ENCODE data around the gene NDUFV1.
"Not testable (repeated sequence)": the region's sequence is repeated elsewhere in the genome, so short reads cannot be mapped to it uniquely, and the experiment has no call there.

Gene NDUFV1

GRCh38 chr11:67606492-67607295 is at the start of gene NDUFV1:
Gene NDUFV1, plus strand, starts transcription at chr11:67606936. Its CDS starts 69 bp downstream, at chr11:67607005.
- DNase-seq: peak; percentile 83 to 95

- no peak for DNase-seq
Measured at GRCh38 chr11:67558084-67558772, 48.5 kb upstream of the NDUFV1 start.

GRCh38 chr11:67561971-67562619 is 44.6 kb upstream of the NDUFV1 start:
- no peak for DNase-seq

- no peak for DNase-seq
Measured at GRCh38 chr11:67562963-67563704, 43.6 kb upstream of the NDUFV1 start.

GRCh38 chr11:67563705-67564114 is 43.0 kb upstream of the NDUFV1 start:
- DNase-seq: not testable (repeated sequence)

- DNase-seq: no peak
Measured at GRCh38 chr11:67564230-67564629, 42.5 kb upstream of the NDUFV1 start.

GRCh38 chr11:67571443-67571842 is 35.3 kb upstream of the NDUFV1 start:
- no peak for DNase-seq

- DNase-seq: no peak
Measured at GRCh38 chr11:67572305-67572704, 34.4 kb upstream of the NDUFV1 start.

GRCh38 chr11:67572747-67573419 is 33.9 kb upstream of the NDUFV1 start:
- peak; percentile 36 to 61 for DNase-seq

- DNase-seq: no peak
Measured at GRCh38 chr11:67574938-67575337, 31.8 kb upstream of the NDUFV1 start.

- no peak for DNase-seq
Measured at GRCh38 chr11:67576735-67577475, 29.8 kb upstream of the NDUFV1 start.

GRCh38 chr11:67577951-67578350 is 28.8 kb upstream of the NDUFV1 start:
- DNase-seq: no peak

GRCh38 chr11:67581469-67581868 is 25.3 kb upstream of the NDUFV1 start:
- no peak for DNase-seq

GRCh38 chr11:67582011-67582410 is 24.7 kb upstream of the NDUFV1 start:
- no peak for DNase-seq

GRCh38 chr11:67583247-67584204 is 23.2 kb upstream of the NDUFV1 start, which contains the start of gene GSTP1:
Gene GSTP1, plus strand, starts transcription at chr11:67583812. Its CDS starts 32 bp downstream, at chr11:67583844.
- DNase-seq: peak; percentile 57 to 74

GRCh38 chr11:67584205-67584880 is 22.4 kb upstream of the NDUFV1 start:
- DNase-seq: peak; percentile 62 to 63

GRCh38 chr11:67584881-67585873 is 21.6 kb upstream of the NDUFV1 start:
- DNase-seq: no peak

GRCh38 chr11:67585911-67586310 is 20.8 kb upstream of the NDUFV1 start:
- DNase-seq: no peak

All from inflammatory macrophage treated with lipopolysaccharide for 1 hour (primary cell).